HL-60 (cell line): ENCODE measurements around the gene STARD9.

Experiments
- GABPA ChIP-seq: IDR thresholded peaks from 2 replicates; pipeline ENCODE4 v1.6.1; 2012; ENCODE audit warnings: low read depth
- POLR2AphosphoS5 ChIP-seq: IDR thresholded peaks from 2 replicates; pipeline ENCODE4 v1.6.1; 2012; ENCODE audit warnings: low read depth
- SPI1 ChIP-seq: IDR thresholded peaks from 2 replicates; pipeline ENCODE4 v1.6.1; 2012; ENCODE audit warnings: low read depth, mild to moderate bottlenecking, borderline replicate concordance
- TF ChIP-seq, protein P1 (sequence below): IDR thresholded peaks from one replicate; pipeline ENCODE4 v1.5.1; 2011; ENCODE audit warnings: low read length, control low read depth, inconsistent platforms; ENCODE audit not compliant: insufficient read depth

DNA sequence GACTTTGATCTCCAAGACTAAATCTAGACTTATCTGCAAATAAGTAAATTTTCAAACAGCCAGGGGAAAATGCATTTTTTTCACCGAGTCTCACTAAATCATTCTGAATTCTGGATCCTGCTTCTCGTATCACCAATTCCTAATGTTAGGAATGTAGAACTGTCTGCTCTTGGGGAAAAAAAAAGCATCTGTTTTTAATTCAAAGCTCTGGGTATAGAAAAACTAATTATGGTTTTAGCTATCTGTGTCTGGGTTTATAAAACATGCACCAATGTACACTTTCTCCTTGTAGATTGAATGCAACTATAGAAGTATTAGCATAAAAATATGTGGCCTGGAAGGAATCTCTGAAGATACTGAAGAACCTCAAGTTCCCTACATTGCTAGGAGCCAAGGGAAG lies 166.3 kb downstream of the STARD9 start:
- TF ChIP-seq, protein P1, sequence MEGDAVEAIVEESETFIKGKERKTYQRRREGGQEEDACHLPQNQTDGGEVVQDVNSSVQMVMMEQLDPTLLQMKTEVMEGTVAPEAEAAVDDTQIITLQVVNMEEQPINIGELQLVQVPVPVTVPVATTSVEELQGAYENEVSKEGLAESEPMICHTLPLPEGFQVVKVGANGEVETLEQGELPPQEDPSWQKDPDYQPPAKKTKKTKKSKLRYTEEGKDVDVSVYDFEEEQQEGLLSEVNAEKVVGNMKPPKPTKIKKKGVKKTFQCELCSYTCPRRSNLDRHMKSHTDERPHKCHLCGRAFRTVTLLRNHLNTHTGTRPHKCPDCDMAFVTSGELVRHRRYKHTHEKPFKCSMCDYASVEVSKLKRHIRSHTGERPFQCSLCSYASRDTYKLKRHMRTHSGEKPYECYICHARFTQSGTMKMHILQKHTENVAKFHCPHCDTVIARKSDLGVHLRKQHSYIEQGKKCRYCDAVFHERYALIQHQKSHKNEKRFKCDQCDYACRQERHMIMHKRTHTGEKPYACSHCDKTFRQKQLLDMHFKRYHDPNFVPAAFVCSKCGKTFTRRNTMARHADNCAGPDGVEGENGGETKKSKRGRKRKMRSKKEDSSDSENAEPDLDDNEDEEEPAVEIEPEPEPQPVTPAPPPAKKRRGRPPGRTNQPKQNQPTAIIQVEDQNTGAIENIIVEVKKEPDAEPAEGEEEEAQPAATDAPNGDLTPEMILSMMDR = no peak
- TF ChIP-seq POLR2AphosphoS5 (no peak), SPI1 (no peak), GABPA (no peak)
